Mammary epithelial cell (primary cell): Measurements from ENCODE around the gene SYNE3.

ENCODE experiments used
- CTCF ChIP-seq, 2 donors: IDR thresholded peaks in 1 of 2; conservative IDR thresholded peaks in 1 of 2; 2 replicates each; pipeline ENCODE4 v1.5.1; 2011 to 2012; ENCODE audit warnings: inconsistent platforms in 2 of 2, low read length in 2 of 2, mild to moderate bottlenecking in 2 of 2, control low read depth in 1 of 2, low read depth in 1 of 2; ENCODE audit not compliant: insufficient read depth in 1 of 2; ENCODE audit errors: extremely low read depth in 1 of 2
- EZH2 ChIP-seq: IDR thresholded peaks from 2 replicates; pipeline ENCODE4 v1.6.1; 2012; ENCODE audit warnings: low read length, inconsistent platforms, borderline replicate concordance

- TF ChIP-seq CTCF (conservative IDR thresholded peaks at IDR 0.05 in 1 of 2, IDR thresholded peaks at IDR 0.05 in 1 of 2; ENCODE audit: extremely low read depth in 1 of 2, insufficient read depth in 1 of 2, low read depth in 1 of 2, low read length in 2 of 2) (no peak), EZH2 (no peak)
These were observed 17.7 kb downstream of the SYNE3 start for GRCh38 chr14:95498622-95499353.
